GM23338 (cell line): ENCODE results near the gene USP24. TPM values are rescaled to one million over a fixed set of nuclear protein-coding genes. Genes with fewer than 3 reads are reported as not detected.

Experiments used
- ATAC-seq: fragments of 200-7000 bp; cut with Tn5 transposase; 3 replicates; pipeline ENCODE4 v1.9.1; 2020
- DNase-seq: peaks from one replicate; pipeline ENCODE4 v3.0.0-alpha.2; 2015; ENCODE audit warnings: low spot score
- H2AFZ ChIP-seq: fragments of 200-600 bp; sonication (generic); 2 replicates; pipeline ENCODE4 v1.8.0; 2016; ENCODE audit warnings: antibody characterized with exemption, mild to moderate bottlenecking, moderate library complexity
- H3F3A ChIP-seq: fragments of 200-600 bp; sonication (generic); replicated peaks from 2 replicates; pipeline ENCODE4 v1.8.0; 2017; ENCODE audit warnings: antibody characterized with exemption, mixed run types, low read depth
- H3K27ac ChIP-seq: fragments of 200-600 bp; sonication (generic); 2 replicates; pipeline ENCODE4 v1.6.1; 2016; ENCODE audit warnings: low read depth
- H3K27me3 ChIP-seq: fragments of 200-600 bp; sonication (generic); 2 replicates; pipeline ENCODE4 v1.8.0; 2016; ENCODE audit warnings: mild to moderate bottlenecking, mixed run types, moderate library complexity; ENCODE audit not compliant: insufficient read depth
- H3K36me3 ChIP-seq: fragments of 200-600 bp; sonication (generic); 2 replicates; pipeline ENCODE4 v1.8.0; 2016; ENCODE audit warnings: mild to moderate bottlenecking; ENCODE audit not compliant: insufficient read depth
- H3K4me1 ChIP-seq: fragments of 200-600 bp; sonication (generic); 2 replicates; pipeline ENCODE4 v1.8.0; 2016; ENCODE audit warnings: mild to moderate bottlenecking, moderate library complexity; ENCODE audit not compliant: insufficient read depth
- H3K4me2 ChIP-seq: fragments of 200-600 bp; sonication (generic); 2 replicates; pipeline ENCODE4 v1.7.1; 2017; ENCODE audit warnings: mixed run types
- H3K4me3 ChIP-seq: fragments of 200-600 bp; sonication (generic); 2 replicates; pipeline ENCODE4 v1.6.1; 2016; ENCODE audit warnings: mixed run types
- H3K79me2 ChIP-seq: fragments of 200-600 bp; sonication (generic); replicated peaks from 2 replicates; pipeline ENCODE4 v1.8.0; 2017; ENCODE audit warnings: mild to moderate bottlenecking; ENCODE audit not compliant: insufficient read depth
- H3K9me2 ChIP-seq: fragments of 200-600 bp; sonication (generic); 2 replicates; pipeline ENCODE4 v1.8.0; 2017; ENCODE audit not compliant: insufficient read depth
- H4K20me1 ChIP-seq: fragments of 200-600 bp; sonication (generic); replicated peaks from 2 replicates; pipeline ENCODE4 v1.8.0; 2017; ENCODE audit warnings: mild to moderate bottlenecking; ENCODE audit not compliant: insufficient read depth
- H3K27ac Mint-ChIP-seq: 2 replicates; pipeline ENCODE4 v1.8.0; 2020; ENCODE audit warnings: inconsistent platforms, mild to moderate bottlenecking, moderate library complexity, mixed read lengths
- H3K27me3 Mint-ChIP-seq: 3 replicates; pipeline ENCODE4 v1.8.0; 2022; ENCODE audit warnings: low read depth, mild to moderate bottlenecking, moderate library complexity, mixed read lengths, inconsistent platforms; ENCODE audit not compliant: insufficient read depth, poor library complexity
- H3K36me3 Mint-ChIP-seq: 3 replicates; pipeline ENCODE4 v1.8.0; 2021; ENCODE audit warnings: low read depth, mild to moderate bottlenecking, inconsistent platforms, moderate library complexity, mixed read lengths
- H3K4me1 Mint-ChIP-seq: 3 replicates; pipeline ENCODE4 v1.8.0; 2020; ENCODE audit warnings: mild to moderate bottlenecking, inconsistent platforms, mixed read lengths
- H3K4me3 Mint-ChIP-seq: 3 replicates; pipeline ENCODE4 v1.8.0; 2021; ENCODE audit warnings: moderate library complexity, mild to moderate bottlenecking, inconsistent platforms, mixed read lengths
- H3K9me3 Mint-ChIP-seq: 3 replicates; pipeline ENCODE4 v1.8.0; 2020; ENCODE audit warnings: moderate library complexity, mild to moderate bottlenecking, inconsistent platforms, mixed read lengths
- CREB1 ChIP-seq: fragments of 250-450 bp; sonication (Bioruptor Pico); IDR thresholded peaks from 2 replicates; pipeline ENCODE4 v1.5.0; 2020; ENCODE audit warnings: low read depth, mild to moderate bottlenecking, moderate library complexity
- EZH2 ChIP-seq: fragments of 200-600 bp; sonication (generic); IDR thresholded peaks from one replicate; pipeline ENCODE4 v1.8.0; 2017; ENCODE audit warnings: antibody characterized with exemption, mild to moderate bottlenecking, low read depth; ENCODE audit not compliant: unreplicated experiment
- EZH2phosphoT487 ChIP-seq: fragments of 200-600 bp; sonication (generic); IDR thresholded peaks from one replicate; pipeline ENCODE4 v1.8.1; 2018; ENCODE audit warnings: antibody characterized with exemption; ENCODE audit not compliant: unreplicated experiment
- JUNB ChIP-seq: IDR thresholded peaks from one replicate; pipeline ENCODE4 v1.6.1; 2016; ENCODE audit warnings: antibody characterized with exemption; ENCODE audit not compliant: unreplicated experiment
- NANOG ChIP-seq: IDR thresholded peaks from 2 replicates; pipeline ENCODE4 v1.6.1; 2016; ENCODE audit warnings: antibody characterized with exemption, borderline replicate concordance
- POLR2AphosphoS5 ChIP-seq: IDR thresholded peaks from 2 replicates; pipeline ENCODE4 v1.6.1; 2016; ENCODE audit warnings: antibody characterized with exemption, low read depth
- STAT1 ChIP-seq: IDR thresholded peaks from one replicate; pipeline ENCODE4 v1.6.1; 2016; ENCODE audit warnings: antibody characterized with exemption; ENCODE audit not compliant: unreplicated experiment
- ZNF114 ChIP-seq: fragments of 250-450 bp; sonication (Bioruptor Pico); IDR thresholded peaks from 2 replicates; pipeline ENCODE4 v1.5.0; 2020; ENCODE audit warnings: mild to moderate bottlenecking, moderate library complexity
- ZNF331 ChIP-seq: fragments of 250-450 bp; sonication (Bioruptor Pico); IDR thresholded peaks from 2 replicates; pipeline ENCODE4 v1.5.0; 2020; ENCODE audit warnings: low read depth, mild to moderate bottlenecking, moderate library complexity
- polyA plus RNA-seq: library from polyadenylated mRNA; unstranded; fragments of >200 nt; fragmentation: Nextera tagmentation; extraction: Ambion mirVana; gene quantifications from 2 replicates; pipeline ENCODE4 v1.2.1, GENCODE V29; 2016
- total RNA-seq: library from RNA; depleted of rRNA; stranded (reverse); fragments of >200 nt; shearing (Covaris generic); gene quantifications from 2 replicates; pipeline ENCODE4 v1.2.3, GENCODE V29; 2014
- TF ChIP-seq, protein P1 (sequence below), 2 experiments: fragments of 200-600 bp in 1 of 2; sonication (generic) in 1 of 2; conservative IDR thresholded peaks; 2 replicates each; pipeline versions ENCODE4 v1.5.1 to v1.6.1; 2016 to 2017; ENCODE audit warnings: antibody characterized with exemption in 2 of 2, low read depth in 2 of 2, mild to moderate bottlenecking in 2 of 2, moderate library complexity in 1 of 2
- TF ChIP-seq, protein P2 (sequence below): IDR thresholded peaks from 2 replicates; pipeline ENCODE4 v1.6.1; 2016; ENCODE audit warnings: antibody characterized with exemption
- TF ChIP-seq, protein P3 (sequence below): IDR thresholded peaks from one replicate; pipeline ENCODE4 v1.6.1; 2018; ENCODE audit warnings: antibody characterized with exemption; ENCODE audit not compliant: unreplicated experiment
- TF ChIP-seq, protein P4 (sequence below): fragments of 250-450 bp; sonication (Bioruptor Pico); IDR thresholded peaks from 2 replicates; pipeline ENCODE4 v1.5.0; 2020; ENCODE audit warnings: mild to moderate bottlenecking, moderate library complexity

The USP24 gene
- total and polyA plus RNA-seq, 2 experiments from 2014 or later = 12.1 to 32.6 TPM

DNA sequence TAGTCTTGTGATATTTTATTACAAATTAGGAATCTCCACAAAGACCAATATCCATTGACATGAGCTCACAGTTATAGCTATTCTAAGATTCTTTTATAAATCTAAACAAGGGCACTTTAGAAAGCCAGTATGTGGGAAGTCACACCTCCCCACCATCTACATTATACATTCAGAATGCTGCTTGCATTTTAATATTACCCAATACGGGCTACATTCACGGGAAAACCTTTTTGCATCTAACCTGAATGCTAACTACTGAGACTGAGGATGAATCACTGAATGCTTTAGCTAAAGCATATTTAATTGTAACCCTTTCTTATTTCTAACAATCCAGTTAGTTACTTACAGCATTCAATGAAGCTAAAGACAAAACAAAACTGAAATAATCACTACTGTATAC, 122.7 kb downstream of the USP24 start:
- no peak for DNase-seq
- TF ChIP-seq, protein P1, sequence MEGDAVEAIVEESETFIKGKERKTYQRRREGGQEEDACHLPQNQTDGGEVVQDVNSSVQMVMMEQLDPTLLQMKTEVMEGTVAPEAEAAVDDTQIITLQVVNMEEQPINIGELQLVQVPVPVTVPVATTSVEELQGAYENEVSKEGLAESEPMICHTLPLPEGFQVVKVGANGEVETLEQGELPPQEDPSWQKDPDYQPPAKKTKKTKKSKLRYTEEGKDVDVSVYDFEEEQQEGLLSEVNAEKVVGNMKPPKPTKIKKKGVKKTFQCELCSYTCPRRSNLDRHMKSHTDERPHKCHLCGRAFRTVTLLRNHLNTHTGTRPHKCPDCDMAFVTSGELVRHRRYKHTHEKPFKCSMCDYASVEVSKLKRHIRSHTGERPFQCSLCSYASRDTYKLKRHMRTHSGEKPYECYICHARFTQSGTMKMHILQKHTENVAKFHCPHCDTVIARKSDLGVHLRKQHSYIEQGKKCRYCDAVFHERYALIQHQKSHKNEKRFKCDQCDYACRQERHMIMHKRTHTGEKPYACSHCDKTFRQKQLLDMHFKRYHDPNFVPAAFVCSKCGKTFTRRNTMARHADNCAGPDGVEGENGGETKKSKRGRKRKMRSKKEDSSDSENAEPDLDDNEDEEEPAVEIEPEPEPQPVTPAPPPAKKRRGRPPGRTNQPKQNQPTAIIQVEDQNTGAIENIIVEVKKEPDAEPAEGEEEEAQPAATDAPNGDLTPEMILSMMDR (conservative IDR thresholded peaks at IDR 0.05; ENCODE audit: low read depth in 2 of 2) = no peak
- TF ChIP-seq EZH2 (no peak), ZNF331 (no peak), POLR2AphosphoS5 (no peak), STAT1 (no peak), ZNF114 (CRISPR knock-in tag) (no peak), NANOG (no peak), JUNB (no peak), EZH2phosphoT487 (no peak), CREB1 (no peak)
- TF ChIP-seq, protein P2, sequence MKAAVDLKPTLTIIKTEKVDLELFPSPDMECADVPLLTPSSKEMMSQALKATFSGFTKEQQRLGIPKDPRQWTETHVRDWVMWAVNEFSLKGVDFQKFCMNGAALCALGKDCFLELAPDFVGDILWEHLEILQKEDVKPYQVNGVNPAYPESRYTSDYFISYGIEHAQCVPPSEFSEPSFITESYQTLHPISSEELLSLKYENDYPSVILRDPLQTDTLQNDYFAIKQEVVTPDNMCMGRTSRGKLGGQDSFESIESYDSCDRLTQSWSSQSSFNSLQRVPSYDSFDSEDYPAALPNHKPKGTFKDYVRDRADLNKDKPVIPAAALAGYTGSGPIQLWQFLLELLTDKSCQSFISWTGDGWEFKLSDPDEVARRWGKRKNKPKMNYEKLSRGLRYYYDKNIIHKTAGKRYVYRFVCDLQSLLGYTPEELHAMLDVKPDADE = no peak
- TF ChIP-seq, protein P3, sequence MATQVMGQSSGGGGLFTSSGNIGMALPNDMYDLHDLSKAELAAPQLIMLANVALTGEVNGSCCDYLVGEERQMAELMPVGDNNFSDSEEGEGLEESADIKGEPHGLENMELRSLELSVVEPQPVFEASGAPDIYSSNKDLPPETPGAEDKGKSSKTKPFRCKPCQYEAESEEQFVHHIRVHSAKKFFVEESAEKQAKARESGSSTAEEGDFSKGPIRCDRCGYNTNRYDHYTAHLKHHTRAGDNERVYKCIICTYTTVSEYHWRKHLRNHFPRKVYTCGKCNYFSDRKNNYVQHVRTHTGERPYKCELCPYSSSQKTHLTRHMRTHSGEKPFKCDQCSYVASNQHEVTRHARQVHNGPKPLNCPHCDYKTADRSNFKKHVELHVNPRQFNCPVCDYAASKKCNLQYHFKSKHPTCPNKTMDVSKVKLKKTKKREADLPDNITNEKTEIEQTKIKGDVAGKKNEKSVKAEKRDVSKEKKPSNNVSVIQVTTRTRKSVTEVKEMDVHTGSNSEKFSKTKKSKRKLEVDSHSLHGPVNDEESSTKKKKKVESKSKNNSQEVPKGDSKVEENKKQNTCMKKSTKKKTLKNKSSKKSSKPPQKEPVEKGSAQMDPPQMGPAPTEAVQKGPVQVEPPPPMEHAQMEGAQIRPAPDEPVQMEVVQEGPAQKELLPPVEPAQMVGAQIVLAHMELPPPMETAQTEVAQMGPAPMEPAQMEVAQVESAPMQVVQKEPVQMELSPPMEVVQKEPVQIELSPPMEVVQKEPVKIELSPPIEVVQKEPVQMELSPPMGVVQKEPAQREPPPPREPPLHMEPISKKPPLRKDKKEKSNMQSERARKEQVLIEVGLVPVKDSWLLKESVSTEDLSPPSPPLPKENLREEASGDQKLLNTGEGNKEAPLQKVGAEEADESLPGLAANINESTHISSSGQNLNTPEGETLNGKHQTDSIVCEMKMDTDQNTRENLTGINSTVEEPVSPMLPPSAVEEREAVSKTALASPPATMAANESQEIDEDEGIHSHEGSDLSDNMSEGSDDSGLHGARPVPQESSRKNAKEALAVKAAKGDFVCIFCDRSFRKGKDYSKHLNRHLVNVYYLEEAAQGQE = no peak
- TF ChIP-seq, protein P4, sequence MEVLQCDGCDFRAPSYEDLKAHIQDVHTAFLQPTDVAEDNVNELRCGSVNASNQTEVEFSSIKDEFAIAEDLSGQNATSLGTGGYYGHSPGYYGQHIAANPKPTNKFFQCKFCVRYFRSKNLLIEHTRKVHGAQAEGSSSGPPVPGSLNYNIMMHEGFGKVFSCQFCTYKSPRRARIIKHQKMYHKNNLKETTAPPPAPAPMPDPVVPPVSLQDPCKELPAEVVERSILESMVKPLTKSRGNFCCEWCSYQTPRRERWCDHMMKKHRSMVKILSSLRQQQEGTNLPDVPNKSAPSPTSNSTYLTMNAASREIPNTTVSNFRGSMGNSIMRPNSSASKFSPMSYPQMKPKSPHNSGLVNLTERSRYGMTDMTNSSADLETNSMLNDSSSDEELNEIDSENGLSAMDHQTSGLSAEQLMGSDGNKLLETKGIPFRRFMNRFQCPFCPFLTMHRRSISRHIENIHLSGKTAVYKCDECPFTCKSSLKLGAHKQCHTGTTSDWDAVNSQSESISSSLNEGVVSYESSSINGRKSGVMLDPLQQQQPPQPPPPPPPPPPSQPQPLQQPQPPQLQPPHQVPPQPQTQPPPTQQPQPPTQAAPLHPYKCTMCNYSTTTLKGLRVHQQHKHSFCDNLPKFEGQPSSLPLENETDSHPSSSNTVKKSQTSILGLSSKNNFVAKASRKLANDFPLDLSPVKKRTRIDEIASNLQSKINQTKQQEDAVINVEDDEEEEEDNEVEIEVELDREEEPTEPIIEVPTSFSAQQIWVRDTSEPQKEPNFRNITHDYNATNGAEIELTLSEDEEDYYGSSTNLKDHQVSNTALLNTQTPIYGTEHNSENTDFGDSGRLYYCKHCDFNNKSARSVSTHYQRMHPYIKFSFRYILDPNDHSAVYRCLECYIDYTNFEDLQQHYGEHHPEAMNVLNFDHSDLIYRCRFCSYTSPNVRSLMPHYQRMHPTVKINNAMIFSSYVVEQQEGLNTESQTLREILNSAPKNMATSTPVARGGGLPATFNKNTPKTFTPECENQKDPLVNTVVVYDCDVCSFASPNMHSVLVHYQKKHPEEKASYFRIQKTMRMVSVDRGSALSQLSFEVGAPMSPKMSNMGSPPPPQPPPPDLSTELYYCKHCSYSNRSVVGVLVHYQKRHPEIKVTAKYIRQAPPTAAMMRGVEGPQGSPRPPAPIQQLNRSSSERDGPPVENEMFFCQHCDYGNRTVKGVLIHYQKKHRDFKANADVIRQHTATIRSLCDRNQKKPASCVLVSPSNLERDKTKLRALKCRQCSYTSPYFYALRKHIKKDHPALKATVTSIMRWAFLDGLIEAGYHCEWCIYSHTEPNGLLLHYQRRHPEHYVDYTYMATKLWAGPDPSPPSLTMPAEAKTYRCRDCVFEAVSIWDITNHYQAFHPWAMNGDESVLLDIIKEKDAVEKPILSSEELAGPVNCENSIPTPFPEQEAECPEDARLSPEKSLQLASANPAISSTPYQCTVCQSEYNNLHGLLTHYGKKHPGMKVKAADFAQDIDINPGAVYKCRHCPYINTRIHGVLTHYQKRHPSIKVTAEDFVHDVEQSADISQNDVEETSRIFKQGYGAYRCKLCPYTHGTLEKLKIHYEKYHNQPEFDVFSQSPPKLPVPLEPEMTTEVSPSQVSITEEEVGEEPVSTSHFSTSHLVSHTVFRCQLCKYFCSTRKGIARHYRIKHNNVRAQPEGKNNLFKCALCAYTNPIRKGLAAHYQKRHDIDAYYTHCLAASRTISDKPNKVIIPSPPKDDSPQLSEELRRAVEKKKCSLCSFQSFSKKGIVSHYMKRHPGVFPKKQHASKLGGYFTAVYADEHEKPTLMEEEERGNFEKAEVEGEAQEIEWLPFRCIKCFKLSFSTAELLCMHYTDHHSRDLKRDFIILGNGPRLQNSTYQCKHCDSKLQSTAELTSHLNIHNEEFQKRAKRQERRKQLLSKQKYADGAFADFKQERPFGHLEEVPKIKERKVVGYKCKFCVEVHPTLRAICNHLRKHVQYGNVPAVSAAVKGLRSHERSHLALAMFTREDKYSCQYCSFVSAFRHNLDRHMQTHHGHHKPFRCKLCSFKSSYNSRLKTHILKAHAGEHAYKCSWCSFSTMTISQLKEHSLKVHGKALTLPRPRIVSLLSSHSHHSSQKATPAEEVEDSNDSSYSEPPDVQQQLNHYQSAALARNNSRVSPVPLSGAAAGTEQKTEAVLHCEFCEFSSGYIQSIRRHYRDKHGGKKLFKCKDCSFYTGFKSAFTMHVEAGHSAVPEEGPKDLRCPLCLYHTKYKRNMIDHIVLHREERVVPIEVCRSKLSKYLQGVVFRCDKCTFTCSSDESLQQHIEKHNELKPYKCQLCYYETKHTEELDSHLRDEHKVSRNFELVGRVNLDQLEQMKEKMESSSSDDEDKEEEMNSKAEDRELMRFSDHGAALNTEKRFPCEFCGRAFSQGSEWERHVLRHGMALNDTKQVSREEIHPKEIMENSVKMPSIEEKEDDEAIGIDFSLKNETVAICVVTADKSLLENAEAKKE (CRISPR knock-in tag) = no peak
- Histone ChIP-seq H3K4me2 (no peak overlapping the region), H2AFZ (no peak overlapping the region), H3K27me3 (no peaks in the 10 kb centered on the region), H3K27ac (no peak overlapping the region), H3K4me3 (no peak overlapping the region), H3F3A (peaks cover 6% of the 10 kb centered on the region; the same call in 1 of the 2 replicates), H3K9me2 (no peaks in the 10 kb centered on the region), H3K4me1 (peaks cover 7% of the 10 kb centered on the region; the same call in 1 of the 2 replicates), H3K79me2 (no peaks in the 10 kb centered on the region), H3K36me3 (peaks cover 42% of the 10 kb centered on the region), H4K20me1 (no peaks in the 10 kb centered on the region; the same call in 1 of the 2 replicates)
- H3K9me3 Mint-ChIP-seq = no peaks in the 10 kb centered on the region
- H3K36me3 Mint-ChIP-seq = peaks cover 73% of the 10 kb centered on the region
- no peaks in the 10 kb centered on the region for H3K27me3 Mint-ChIP-seq
- ATAC-seq = no peak
- no peak overlapping the region for H3K27ac Mint-ChIP-seq
- H3K4me3 Mint-ChIP-seq = no peak overlapping the region
- H3K4me1 Mint-ChIP-seq = peaks cover 6% of the 10 kb centered on the region; the same call in 2 of the 3 replicates
